ENCODE results near the gene SERPINB1. TPM values are rescaled to one million over a fixed set of nuclear protein-coding genes. Genes with fewer than 3 reads are reported as not detected.

The SERPINB1 gene
- total and polyA plus RNA-seq, 10 of the 15 experiments (the other 5 are each of a cell fraction or from before 2014, with no cell fraction given): 0.45 to 2.4 (median 0.83) TPM

GRCh38 chr6:2796861-2797260, 44.8 kb downstream of the SERPINB1 start (continued):
- no peak for TF ChIP-seq ELK1 (IDR thresholded peaks at IDR 0.05; ENCODE audit: low read depth, low read length)
- no peak for TF ChIP-seq SREBF2 (IDR thresholded peaks at IDR 0.05; ENCODE audit: low read length)
- no peak for TF ChIP-seq ZZZ3 (IDR thresholded peaks at IDR 0.05; ENCODE audit: control insufficient read depth, insufficient read length, low read depth)
- TF ChIP-seq NR2C1 (IDR thresholded peaks at IDR 0.05): no peak

- H3K4me2 ChIP-seq (ENCODE audit: control insufficient read depth, insufficient read depth): no peak overlapping the region
- H3K9ac ChIP-seq (ENCODE audit: control insufficient read depth, insufficient read depth, low read length): no peak overlapping the region
- ChIA-PET SMC1A (ENCODE audit: uncharacterized antibody, unreplicated experiment) (no interaction called here), POLR2A (no interaction called here), CTCF (no interaction called here), RAD21 (ENCODE audit: unreplicated experiment) (no interaction called here)
- TF ChIP-seq CREB1 (IDR thresholded peaks at IDR 0.05; ENCODE audit: low read depth) (no peak), SREBF1 (IDR thresholded peaks at IDR 0.05; ENCODE audit: low read length) (no peak), SMAD5 (IDR thresholded peaks at IDR 0.05; ENCODE audit: low read depth) (no peak), REST (IDR thresholded peaks at IDR 0.05; ENCODE audit: low read depth, low read length) (no peak), NFXL1 (IDR thresholded peaks at IDR 0.05; ENCODE audit: borderline replicate concordance) (no peak), SIX5 (IDR thresholded peaks at IDR 0.05; ENCODE audit: low read depth, low read length, severe bottlenecking) (no peak), ZBTB33 (IDR thresholded peaks at IDR 0.05) (no peak), RB1 (IDR thresholded peaks at IDR 0.05; ENCODE audit: borderline replicate concordance) (no peak), CEBPB (IDR thresholded peaks at IDR 0.05; ENCODE audit: borderline replicate concordance in 1 of 2, low read depth in 2 of 2, low read length in 2 of 2) (no peak)
- in situ Hi-C loops (cut with MboI): no loop called here
- no peaks in the 10 kb centered on the region for H3K27me3 ChIP-seq (replicated peaks in 1 of 2; ENCODE audit: control insufficient read depth in 2 of 2, insufficient read depth in 2 of 2, low read length in 1 of 2)
- no peaks in the 10 kb centered on the region; the same call in 1 of the 2 replicates for H4K20me1 ChIP-seq (ENCODE audit: control insufficient read depth, insufficient read depth)
- DNase-seq (ENCODE audit: low read depth, low spot score): no peak
- no peaks in the 10 kb centered on the region for H3K36me3 ChIP-seq (ENCODE audit: control insufficient read depth in 2 of 2, insufficient read depth in 2 of 2, low read length in 1 of 2)
- intact Hi-C loops (cut with micrococcal nuclease; ENCODE audit: unreplicated experiment): no loop called here
- no TSS peak for BruUV-seq (replicated peaks)
- FAIRE-seq: no peak
- peaks cover 7% of the 10 kb centered on the region for H3K4me1 ChIP-seq (ENCODE audit: control insufficient read depth, insufficient read depth, low read length)
- H2AFZ ChIP-seq (ENCODE audit: control insufficient read depth, low read depth, low read length): no peak overlapping the region
- 93% methylated on average over 14 of the region's 16 CpGs for WGBS (ENCODE audit: insufficient coverage, insufficient replicate concordance, low lambda C conversion rate, missing lambda C conversion rate)
- H3K9me3 ChIP-seq (replicated peaks; ENCODE audit: control insufficient read depth, insufficient read depth, low read length): no peaks in the 10 kb centered on the region
- H3K27ac ChIP-seq (ENCODE audit: control insufficient read depth, insufficient read depth): no peak overlapping the region
- no peaks in the 10 kb centered on the region for H3K79me2 ChIP-seq (ENCODE audit: control insufficient read depth, insufficient read depth, low read length)
- H3K4me3 ChIP-seq: no peak overlapping the region
- ATAC-seq: no peak
Observed at GRCh38 chr6:2795956-2796355, 45.7 kb downstream of the SERPINB1 start.
